Heart left ventricle (tissue), 16 donors: ENCODE measurements around the gene TERT. TPM values are rescaled to one million over a fixed set of nuclear protein-coding genes. Genes with fewer than 3 reads are reported as not detected.

Source experiments
- ATAC-seq, 4 donors: fragments of 200-7000 bp; cut with Tn5 transposase; one replicate each; pipeline ENCODE4 v1.9.1; 2020 to 2022; ENCODE audit warnings: moderate library complexity in 4 of 4, mild to moderate bottlenecking in 3 of 4, moderate number of reproducible peaks in 1 of 4
- DNase-seq, 5 donors: peaks; one replicate each; pipeline ENCODE4 v3.0.0-alpha.2; 2020
- H3K27ac ChIP-seq, 12 donors: fragments of 200-600 bp; sonication (generic) in 4 of 12; one replicate each; pipeline versions ENCODE4 v1.5.0 to v1.8.0; 2016 to 2022; ENCODE audit warnings: mild to moderate bottlenecking in 2 of 12
- H3K27me3 ChIP-seq, 9 donors: fragments of 200-600 bp; sonication (generic) in 2 of 9; one replicate each; pipeline versions ENCODE4 v1.5.1 to v1.8.0; 2016 to 2022; ENCODE audit warnings: mild to moderate bottlenecking in 3 of 9
- H3K36me3 ChIP-seq, 9 donors: fragments of 200-600 bp; sonication (generic) in 2 of 9; one replicate each; pipeline versions ENCODE4 v1.5.0 to v1.8.0; 2018 to 2022; ENCODE audit warnings: mild to moderate bottlenecking in 2 of 9
- H3K4me1 ChIP-seq, 12 donors: fragments of 200-600 bp; sonication (generic) in 4 of 12; one replicate each; pipeline versions ENCODE4 v1.5.0 to v1.8.0; 2016 to 2022; ENCODE audit warnings: mild to moderate bottlenecking in 3 of 12
- H3K4me3 ChIP-seq, 12 donors: fragments of 200-600 bp; sonication (generic) in 4 of 12; one replicate each; pipeline versions ENCODE4 v1.5.0 to v1.8.0; 2017 to 2022; ENCODE audit warnings: mild to moderate bottlenecking in 9 of 12, moderate library complexity in 4 of 12
- H3K9me3 ChIP-seq, 12 donors: fragments of 200-600 bp; sonication (generic) in 4 of 12; one replicate each; pipeline versions ENCODE4 v1.5.0 to v1.8.0; 2016 to 2022; ENCODE audit warnings: mild to moderate bottlenecking in 1 of 12
- POLR2A ChIP-seq, 2 donors: fragments of 450-650 bp; IDR thresholded peaks; one replicate each; pipeline ENCODE4 v1.6.1; 2017; ENCODE audit warnings: antibody characterized with exemption in 2 of 2, mild to moderate bottlenecking in 2 of 2, moderate library complexity in 2 of 2
- WGBS, 4 donors: extraction: QIAGEN DNeasy Blood & Tissue Kit in 2 of 4; methylation state at CpG; one replicate each; pipeline versions ENCODE4 v1.1.5 to v1.1.7; 2013 to 2018; 5-methylcytosine and 5-hydroxymethylcytosine counted together
- intact Hi-C, 10 donors: fragments of 100-400 bp; cut with DNase I; formaldehyde crosslinking; loops; one replicate each; pipeline versions ENCODE4 v1.11.1 to v1.14.2; 2022
- polyA plus RNA-seq, 2 donors: library from polyadenylated mRNA; stranded (reverse); fragments of 200-250 nt; gene quantifications; one replicate each; pipeline ENCODE4 v1.2.3, GENCODE V29; 2013
- total RNA-seq, 9 donors: library from RNA; depleted of rRNA in 2 of 9; stranded (reverse); fragments of >200 nt in 2 of 9; fragmentation: NEBNext Ultra II Directional in 3 of 9; extraction: Animal tissue kit (Norgen Biotek cat#: 25700) in 3 of 9; gene quantifications; one replicate each; pipeline versions ENCODE4 v1.1.0 to v1.2.4, GENCODE V29; 2016 to 2023
- TF ChIP-seq, protein P1 (sequence below), 12 donors: fragments of 200-600 bp; sonication (generic) in 4 of 12; IDR thresholded peaks; one replicate each; pipeline versions ENCODE4 v1.5.0 to v1.8.0; 2018 to 2022; ENCODE audit warnings: antibody characterized with exemption in 12 of 12, mild to moderate bottlenecking in 5 of 12
- donor health status: ischemic (EF 13 %, LVEDD 7.1; RV severe dilation, severe dysfunction).
- donor health status: healthy with polysubstance abuse.
- donor health status: DM: no; HTN: yes; CAD: no.
- donor health status: DM: no; HTN: no; CAD: no.
- donor health status: ischemic (EF 25% LVEDD 6.9; RV normal size, moderate dysfunction).
- donor health status: ischemic (EF 25% LVEDD 5.7; RV mildly dilated, moderate dysfunction).
- donor health status: healthy.
- donor health status: DM: yes; HTN: yes; CAD: no.
- donor health status: ischemic (EF 35%, LVEDD 5.7; RV mildly dilated, moderate dysfunction).
- donor health status: nonischemic (EF 11% LVEDD 7.7; RV severe dilation, severe dysfunction).
- donor health status: DM: yes; HTN: yes; CAD: no.
- donor health status: PGD.
- donor health status: ischemic (EF 29% LVEDD 5.4; RV normal size, mild dysfunction).
- donor health status: nonischemic (EF 23%, LVEDD 6.1; RV moderate dilation, normal function).

Gene TERT
- total and polyA plus RNA-seq, 11 donors: not detected

DNA sequence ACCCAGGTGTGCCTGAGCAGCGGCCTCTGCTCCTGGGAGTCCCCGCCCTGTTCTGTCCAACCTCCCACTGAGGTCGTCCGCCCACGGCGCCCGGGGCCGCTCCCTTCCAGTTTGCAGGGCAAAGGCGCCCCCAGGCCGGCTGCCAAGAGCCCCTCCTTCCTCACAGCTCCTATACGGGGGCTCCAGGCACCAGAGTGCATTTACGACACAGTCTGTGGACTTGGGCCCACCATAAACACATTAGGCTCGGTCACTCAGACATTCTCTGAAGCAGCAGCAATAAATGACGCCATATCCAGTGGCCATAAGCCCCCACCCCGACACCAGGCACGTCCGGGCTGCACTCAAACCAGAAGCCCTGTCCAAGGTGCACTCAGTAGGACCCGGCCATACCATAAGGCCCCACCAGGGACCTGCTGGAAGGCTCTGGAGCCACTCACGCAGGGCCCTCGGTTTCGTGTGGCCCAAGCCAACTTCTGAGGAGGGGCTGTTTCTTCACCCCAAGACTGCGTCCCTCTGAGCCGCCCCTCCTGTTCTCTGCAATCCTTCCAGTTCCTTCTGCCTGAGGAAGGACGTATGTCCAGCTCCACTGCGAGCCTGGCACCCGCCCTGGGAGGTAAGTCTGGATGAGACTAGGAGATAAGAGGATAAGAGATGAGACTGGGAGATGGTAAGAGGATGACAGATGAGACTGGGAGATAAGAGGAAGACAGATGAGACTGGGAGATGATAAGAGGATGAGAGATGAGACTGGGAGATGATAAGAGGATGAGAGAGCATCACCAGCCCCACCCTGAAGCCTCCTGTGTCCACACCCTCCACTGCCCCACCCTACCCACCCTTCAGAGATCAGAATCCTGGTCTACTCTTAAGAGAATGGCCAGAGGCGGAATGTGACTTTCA, 42.9 kb downstream of the TERT start:
- Histone ChIP-seq H3K27ac (no peak overlapping the region), H3K4me3 (no peak overlapping the region), H3K9me3 (no peaks in the 10 kb centered on the region), H3K4me1 (no peaks in the 10 kb centered on the region), H3K27me3 (peaks cover 0 to 50% (median 2%) of the 10 kb centered on the region in 9 donors), H3K36me3 (no peaks in the 10 kb centered on the region)
- 60 to 62% (median 61%) methylated on average over 21 to 27 of the region's 27 CpGs for WGBS, 4 donors
- ATAC-seq: no peak
- intact Hi-C loops: no loop called here
- TF ChIP-seq, protein P1, sequence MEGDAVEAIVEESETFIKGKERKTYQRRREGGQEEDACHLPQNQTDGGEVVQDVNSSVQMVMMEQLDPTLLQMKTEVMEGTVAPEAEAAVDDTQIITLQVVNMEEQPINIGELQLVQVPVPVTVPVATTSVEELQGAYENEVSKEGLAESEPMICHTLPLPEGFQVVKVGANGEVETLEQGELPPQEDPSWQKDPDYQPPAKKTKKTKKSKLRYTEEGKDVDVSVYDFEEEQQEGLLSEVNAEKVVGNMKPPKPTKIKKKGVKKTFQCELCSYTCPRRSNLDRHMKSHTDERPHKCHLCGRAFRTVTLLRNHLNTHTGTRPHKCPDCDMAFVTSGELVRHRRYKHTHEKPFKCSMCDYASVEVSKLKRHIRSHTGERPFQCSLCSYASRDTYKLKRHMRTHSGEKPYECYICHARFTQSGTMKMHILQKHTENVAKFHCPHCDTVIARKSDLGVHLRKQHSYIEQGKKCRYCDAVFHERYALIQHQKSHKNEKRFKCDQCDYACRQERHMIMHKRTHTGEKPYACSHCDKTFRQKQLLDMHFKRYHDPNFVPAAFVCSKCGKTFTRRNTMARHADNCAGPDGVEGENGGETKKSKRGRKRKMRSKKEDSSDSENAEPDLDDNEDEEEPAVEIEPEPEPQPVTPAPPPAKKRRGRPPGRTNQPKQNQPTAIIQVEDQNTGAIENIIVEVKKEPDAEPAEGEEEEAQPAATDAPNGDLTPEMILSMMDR (IDR thresholded peaks at IDR 0.05): no peak
- TF ChIP-seq POLR2A (IDR thresholded peaks at IDR 0.05): no peak
- DNase-seq: peak in 1 of 5 donors; percentile 14

DNA sequence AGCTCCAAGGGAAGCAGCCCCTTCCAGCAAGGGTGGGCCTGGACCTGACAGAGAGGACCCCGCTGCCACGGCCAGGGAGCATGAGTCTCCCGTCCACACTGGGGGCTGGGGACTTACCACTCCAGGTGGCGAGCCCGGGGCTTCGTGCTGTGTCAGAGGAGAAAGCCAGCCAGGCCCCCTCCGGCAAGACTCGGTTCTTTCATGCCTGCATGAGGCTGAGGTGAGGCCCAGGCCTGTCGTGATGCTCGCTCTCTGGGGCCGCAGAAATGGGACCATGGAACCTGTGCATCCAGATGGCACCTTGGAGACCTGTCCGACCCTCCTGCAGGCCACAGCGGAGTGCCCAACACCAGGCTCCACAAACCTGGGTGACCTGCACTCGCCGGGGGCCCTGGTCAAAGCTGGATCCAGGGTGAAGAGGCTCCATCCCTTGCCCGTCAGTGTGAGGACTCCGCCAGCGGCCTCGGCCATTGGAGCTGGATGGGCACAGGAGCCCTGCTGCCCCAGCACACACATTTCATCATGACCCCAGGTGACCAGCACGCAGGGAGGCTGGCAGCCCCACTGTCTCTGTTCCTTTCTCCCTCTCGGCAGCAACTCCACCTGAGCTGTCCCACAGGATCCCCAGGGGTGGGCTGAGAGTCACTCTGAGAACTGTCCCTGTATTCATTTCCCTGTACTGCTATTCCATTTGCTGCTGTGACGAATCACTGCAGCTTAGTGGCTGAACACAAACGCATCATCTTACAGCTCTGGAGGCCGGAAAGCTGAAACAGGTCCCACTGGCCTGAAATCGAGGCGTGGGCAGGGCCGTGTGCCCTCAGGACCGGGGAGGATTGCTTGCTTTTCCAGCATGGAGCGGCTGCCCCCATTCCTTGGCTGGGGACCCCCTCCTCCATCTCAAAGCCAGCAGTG, 45.2 kb downstream of the TERT start:
- Histone ChIP-seq H3K27ac (no peak overlapping the region), H3K27me3 (peaks cover 2 to 73% (median 23%) of the 10 kb centered on the region in 9 donors), H3K4me3 (no peak overlapping the region), H3K4me1 (peaks cover 0 to 10% (median 0%) of the 10 kb centered on the region in 12 donors), H3K9me3 (no peaks in the 10 kb centered on the region), H3K36me3 (no peaks in the 10 kb centered on the region)
- DNase-seq: no peak
- no peak for TF ChIP-seq POLR2A (IDR thresholded peaks at IDR 0.05)
- TF ChIP-seq, protein P1 (IDR thresholded peaks at IDR 0.05): no peak
- no peak for ATAC-seq
- intact Hi-C loops: no loop called here
- 68 to 78% (median 75%) methylated on average over 12 to 29 of the region's 29 CpGs for WGBS, 4 donors

DNA sequence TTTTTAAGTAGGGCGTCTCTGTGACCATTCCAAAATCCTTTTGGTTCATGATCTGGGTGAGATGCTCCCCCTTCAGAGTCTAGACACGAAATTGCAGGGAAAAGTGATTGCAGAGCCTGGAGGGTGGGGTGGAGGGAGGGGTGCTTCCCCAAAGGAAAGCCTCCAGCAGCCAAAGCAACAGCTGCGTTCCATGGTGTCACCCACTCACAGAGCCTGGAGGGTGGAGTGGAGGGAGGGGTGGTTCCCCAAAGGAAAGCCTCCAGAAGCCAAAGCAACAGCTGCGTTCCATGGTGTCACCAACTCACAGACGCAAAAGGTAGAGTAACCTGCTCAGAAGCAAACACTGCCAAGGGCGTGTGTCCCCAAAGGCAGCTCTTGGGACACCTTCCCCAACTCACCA, 47.1 kb downstream of the TERT start:
- H3K27me3 ChIP-seq: peaks cover 8 to 80% (median 32%) of the 10 kb centered on the region in 9 donors
- ATAC-seq (no peak), DNase-seq (no peak)
- H3K9me3 ChIP-seq: no peaks in the 10 kb centered on the region
- 56 to 74% (median 69%) methylated on average over 6 of the region's 6 CpGs for WGBS, 4 donors
- intact Hi-C loops: no loop called here
- TF ChIP-seq POLR2A (IDR thresholded peaks at IDR 0.05): no peak
- TF ChIP-seq, protein P1 (IDR thresholded peaks at IDR 0.05): no peak
- H3K27ac ChIP-seq: no peak overlapping the region
- no peak overlapping the region for H3K4me3 ChIP-seq
- H3K36me3 ChIP-seq: no peaks in the 10 kb centered on the region
- peaks cover 0 to 10% (median 0%) of the 10 kb centered on the region in 12 donors for H3K4me1 ChIP-seq
